ENCODE measurements around the gene SRBD1. TPM values are rescaled to one million over a fixed set of nuclear protein-coding genes. Genes with fewer than 3 reads are reported as not detected.
"Not testable (repeated sequence)": the region's sequence is repeated elsewhere in the genome, so short reads cannot be mapped to it uniquely, and the experiment has no call there.

SRBD1 gene
- total RNA-seq, 1 donor from 2014 or later: 30.3 TPM

DNA sequence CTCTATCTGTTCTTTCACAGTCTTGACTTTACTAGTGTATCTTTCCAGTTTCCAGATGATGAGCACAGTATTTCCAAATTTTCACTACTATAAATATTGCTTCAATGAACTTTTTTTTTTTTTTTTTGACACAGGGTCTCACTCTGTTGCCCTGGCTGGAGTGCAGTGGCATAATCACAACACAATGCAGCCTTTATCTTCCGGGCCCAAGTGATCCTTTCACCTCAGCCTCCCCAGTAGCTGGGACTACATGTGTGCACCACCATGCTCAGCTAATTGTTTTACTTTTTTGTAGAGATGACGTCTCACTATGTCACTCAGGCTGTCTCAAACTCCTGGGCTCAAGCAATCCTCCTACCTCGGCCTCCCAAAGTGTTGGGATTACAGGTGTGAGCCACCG lies 142.8 kb downstream of the SRBD1 start:
- DNase-seq (ENCODE audit: low spot score): no peak

- no peak for DNase-seq (ENCODE audit: low spot score)
Observed at GRCh38 chr2:45466053-45466452, 145.0 kb downstream of the SRBD1 start.

- DNase-seq (ENCODE audit: low spot score): no peak
Observed at GRCh38 chr2:45460825-45461224, 150.2 kb downstream of the SRBD1 start.

GRCh38 chr2:45459860-45460259 lies 151.2 kb downstream of the SRBD1 start:
- DNase-seq (ENCODE audit: low spot score): no peak

- DNase-seq (ENCODE audit: low spot score): peak; percentile 49
Observed at GRCh38 chr2:45458909-45459563, 152.0 kb downstream of the SRBD1 start.

DNA sequence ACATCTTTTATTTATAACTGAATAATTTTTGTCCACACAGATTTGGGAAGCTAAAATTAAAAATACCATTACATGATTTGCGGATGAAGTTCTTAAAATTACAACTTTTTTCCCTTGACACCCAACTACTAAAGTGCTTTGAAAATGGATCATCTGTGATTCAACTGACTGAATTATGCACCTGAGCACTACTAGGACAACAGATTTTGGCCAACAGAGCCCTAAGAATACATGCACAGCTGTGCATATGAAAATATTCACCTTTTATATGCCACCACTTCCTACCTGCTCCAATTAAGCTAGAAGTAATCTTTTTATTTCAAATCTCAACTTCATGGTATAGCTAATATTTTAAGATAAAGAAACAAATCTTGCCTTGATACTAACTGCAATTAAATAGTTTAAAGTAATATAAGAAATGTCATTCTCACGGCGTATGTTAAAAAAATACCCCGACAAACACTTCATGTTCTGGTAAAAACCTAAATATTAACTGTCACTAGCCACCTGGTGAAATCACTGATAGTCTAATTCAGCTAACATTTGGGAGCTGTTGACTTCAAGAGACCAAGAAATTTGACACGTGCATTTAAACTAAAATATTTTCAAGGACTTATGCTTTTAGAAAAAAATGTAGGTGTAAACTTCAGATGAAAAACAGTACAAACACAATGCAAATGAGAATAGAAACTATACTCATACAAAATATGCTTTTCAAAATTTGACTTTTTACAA lies 153.7 kb downstream of the SRBD1 start:
- DNase-seq (ENCODE audit: low spot score): no peak

- peak; percentile 45 for DNase-seq (ENCODE audit: low spot score)
Observed at GRCh38 chr2:45452866-45453265, 158.2 kb downstream of the SRBD1 start.

GRCh38 chr2:45450634-45451033 lies 160.4 kb downstream of the SRBD1 start:
- DNase-seq (ENCODE audit: low spot score): no peak

DNA sequence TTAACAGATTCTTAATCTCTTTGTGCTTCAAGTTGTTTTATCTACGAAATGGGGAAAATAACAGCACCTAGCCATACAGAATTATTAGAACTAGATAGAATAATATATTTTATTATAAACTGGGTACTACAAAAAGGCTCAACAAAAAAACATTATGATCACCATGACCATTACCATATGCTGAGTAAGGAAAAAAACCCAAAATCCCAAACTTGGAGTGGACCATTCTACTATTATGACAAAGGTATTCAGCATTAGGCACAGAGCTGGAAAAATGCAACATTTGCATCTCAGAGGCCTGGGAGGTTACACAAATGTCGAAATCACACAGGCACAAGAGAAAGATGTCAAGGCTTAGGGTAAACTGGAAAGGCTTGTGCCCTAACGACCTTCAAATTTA lies 162.8 kb downstream of the SRBD1 start:
- no peak for DNase-seq (ENCODE audit: low spot score)

DNA sequence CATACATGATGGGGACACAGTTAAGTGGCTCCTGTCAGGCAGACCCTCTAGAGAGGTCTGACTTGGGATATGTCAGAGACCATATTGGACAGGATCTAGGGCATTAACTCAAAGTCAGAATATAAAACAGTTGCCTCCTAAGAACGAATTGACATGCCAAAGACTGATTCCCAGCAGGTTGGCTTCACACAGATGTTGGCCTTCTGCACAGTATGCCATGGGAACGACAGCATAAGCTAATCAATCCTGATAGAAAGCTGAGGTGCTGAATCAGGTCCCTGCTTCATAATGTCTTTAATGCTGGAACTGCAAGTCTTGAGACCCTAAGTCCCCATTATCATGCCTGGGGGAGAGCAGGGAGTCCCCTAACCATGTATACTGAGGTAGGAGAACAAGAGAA lies 165.1 kb downstream of the SRBD1 start:
- no peak for DNase-seq (ENCODE audit: low spot score)

DNA sequence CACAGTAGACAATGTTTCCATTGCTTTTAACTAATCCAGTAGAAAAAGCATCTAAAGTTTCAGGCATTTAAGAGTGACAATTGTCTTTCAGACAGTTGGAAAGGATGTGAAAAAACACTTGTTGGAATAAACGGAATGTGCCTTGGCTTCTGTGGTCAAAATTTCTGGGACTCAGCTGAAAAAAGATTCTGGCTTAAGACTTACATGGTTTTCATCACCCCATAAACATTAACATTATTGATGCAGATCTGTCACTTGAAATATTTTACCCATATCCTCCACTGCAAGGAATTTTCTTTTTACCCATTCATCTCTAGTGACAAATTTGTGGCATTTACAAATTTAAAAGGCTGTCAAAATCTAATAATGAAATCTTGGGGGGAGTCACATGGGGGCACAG lies 166.0 kb downstream of the SRBD1 start:
- DNase-seq (ENCODE audit: low spot score): no peak

- DNase-seq (ENCODE audit: low spot score): no peak
Observed at GRCh38 chr2:45443012-45443411, 168.1 kb downstream of the SRBD1 start.

GRCh38 chr2:45442026-45442425 lies 169.0 kb downstream of the SRBD1 start:
- DNase-seq (ENCODE audit: low spot score): no peak

DNA sequence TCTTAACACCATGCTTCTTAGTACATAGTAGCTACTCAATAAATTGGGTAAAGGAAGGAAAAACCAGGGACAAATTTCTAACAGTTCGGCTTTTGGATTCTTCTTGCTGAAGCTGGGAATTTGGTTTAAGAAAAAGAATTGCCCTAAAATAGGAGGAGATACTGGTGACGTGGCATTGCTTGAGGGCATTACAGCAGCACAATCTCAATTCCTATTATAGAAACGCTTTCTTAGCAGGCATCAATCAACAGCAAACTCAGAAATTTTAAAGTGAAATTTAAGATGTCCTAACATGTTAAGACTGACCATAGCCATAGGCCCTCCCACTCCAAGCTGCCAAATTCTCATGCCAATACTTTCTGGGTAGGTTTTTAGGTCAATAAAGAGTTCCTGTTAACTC lies 169.5 kb downstream of the SRBD1 start:
- no peak for DNase-seq (ENCODE audit: low spot score)

GRCh38 chr2:45439788-45440773 lies 171.0 kb downstream of the SRBD1 start:
- no peak for DNase-seq (ENCODE audit: low spot score)

DNA sequence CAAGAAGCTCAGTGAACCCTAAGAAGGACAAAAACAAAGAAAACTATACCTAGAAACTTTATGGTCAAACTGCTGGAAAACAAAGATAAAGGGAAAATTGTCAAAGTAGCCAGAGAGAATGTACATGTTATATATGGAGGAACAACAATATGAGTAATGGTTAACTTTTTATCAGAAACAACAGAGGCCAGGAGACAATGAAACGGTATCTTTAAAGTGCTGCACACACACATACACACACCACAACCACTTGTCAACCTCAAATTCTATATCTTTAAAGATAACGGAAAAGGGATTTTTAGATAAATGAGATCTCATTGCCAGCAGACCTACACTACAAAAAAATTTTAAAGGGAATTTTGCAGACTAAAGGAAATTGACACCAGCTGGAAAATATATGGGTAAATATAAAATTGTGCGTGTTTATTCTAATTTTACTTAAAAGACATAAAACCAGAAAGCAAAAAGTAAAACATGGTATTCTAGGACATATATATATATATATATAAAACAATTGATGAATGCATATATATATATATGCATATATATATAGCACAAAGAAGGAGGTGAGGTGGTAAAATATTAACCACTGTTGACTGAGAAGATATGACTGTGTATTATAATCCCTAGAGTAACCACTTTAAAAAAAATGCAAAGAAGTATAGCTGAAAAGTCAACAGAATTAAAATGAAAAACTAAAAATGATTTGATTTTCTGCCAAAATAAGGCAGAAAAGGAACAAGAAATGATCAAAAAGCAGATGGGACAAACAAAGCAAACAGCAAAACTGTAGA lies 172.0 kb downstream of the SRBD1 start:
- no peak for DNase-seq (ENCODE audit: low spot score)

DNA sequence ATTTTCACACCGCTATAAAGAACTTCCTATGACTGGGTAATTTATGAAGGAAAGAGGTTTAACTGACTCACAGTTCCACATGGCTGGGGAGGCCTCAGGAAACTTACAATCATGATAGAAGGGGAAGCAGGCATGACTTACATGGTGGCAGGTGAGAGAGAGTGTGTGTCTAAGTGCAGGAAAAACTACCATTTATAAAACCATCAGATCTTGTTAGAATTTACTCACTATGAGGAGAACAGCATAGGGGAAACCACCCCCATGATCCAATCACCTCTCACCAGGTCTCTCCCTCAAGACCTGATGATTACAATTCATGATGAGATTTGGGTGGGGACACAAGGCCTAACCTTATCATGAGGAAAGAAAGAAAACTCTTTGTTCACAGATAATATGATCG lies 174.6 kb downstream of the SRBD1 start:
- DNase-seq (ENCODE audit: low spot score): no peak

- DNase-seq (ENCODE audit: low spot score): no peak
Observed at GRCh38 chr2:45435316-45435715, 175.8 kb downstream of the SRBD1 start.

- DNase-seq (ENCODE audit: low spot score): no peak
Observed at GRCh38 chr2:45433363-45433762, 177.7 kb downstream of the SRBD1 start.

- no peak for DNase-seq (ENCODE audit: low spot score)
Observed at GRCh38 chr2:45432406-45432805, 178.7 kb downstream of the SRBD1 start.

DNA sequence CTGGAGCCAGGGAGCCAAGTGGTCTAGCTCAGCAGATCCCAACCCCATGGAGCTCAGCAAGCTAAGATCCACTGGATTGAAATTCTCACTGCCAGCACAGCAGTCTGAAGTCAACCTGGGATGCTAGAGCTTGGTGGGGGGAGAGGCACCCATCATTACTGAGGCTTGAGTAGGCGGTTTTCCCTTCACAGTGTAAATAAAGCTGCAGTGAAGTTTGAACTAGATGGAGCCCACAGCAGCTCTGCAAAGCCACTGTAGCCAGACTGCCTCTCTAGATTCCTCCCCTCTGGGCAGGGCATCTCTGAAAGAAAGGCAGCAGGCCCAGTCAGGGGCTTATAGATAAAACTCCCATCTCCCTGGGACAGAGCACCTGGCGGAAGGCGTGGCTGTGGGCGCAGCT lies 185.0 kb downstream of the SRBD1 start:
- DNase-seq (ENCODE audit: low spot score): not testable (repeated sequence)

- no peak for DNase-seq (ENCODE audit: low spot score)
Observed at GRCh38 chr2:45422921-45423320, 188.1 kb downstream of the SRBD1 start.

Data from ureter (tissue), 1 donor.